Astrocyte of the hippocampus (primary cell): Measurements from ENCODE around the gene DPYSL5.
"Not testable (repeated sequence)": the region's sequence is repeated elsewhere in the genome, so short reads cannot be mapped to it uniquely, and the experiment has no call there.

Source experiments
- DNase-seq: peaks from one replicate; pipeline ENCODE4 v3.0.0; 2011; ENCODE audit warnings: low read depth, low spot score

The DPYSL5 gene

DNA sequence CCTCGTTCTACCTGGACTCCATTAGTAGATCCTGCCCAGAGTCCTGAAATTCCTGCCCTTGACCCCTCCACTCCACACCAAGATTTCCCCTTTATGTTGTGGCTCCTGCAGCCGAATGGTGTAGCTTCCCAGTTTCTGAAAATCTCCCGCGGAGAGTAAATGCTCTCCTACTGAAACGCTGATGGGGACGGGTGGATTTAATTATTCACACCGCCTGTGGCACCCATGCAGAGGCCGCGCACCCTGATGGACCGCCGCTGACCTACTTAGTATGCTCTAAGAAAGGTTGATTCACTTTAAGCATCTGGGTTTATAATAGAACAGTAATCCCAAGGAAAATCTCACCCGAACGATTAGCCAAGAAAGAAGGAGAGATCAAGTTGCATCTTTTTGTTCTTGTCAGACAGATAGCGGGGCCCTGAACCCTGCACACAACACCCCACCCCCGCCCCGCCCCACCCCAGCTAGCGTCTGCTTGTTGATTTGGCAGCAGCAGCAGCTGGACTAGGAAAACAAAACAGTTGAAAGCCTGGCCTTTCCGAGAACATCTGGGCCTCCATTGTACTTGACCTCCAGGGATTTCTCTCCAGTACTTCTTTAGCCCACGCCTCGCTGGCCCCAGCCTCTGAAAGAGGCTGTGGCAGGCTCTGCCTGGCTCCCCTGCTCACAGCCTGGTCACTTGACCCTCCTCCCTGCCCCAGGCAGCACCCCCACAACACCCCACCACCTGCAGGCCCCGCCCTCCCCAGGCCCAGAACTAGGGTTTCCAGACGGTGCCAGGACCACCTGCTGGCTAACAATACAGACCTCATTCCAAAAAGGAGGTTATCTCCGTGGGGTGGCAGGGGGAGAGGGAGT lies 53.6 kb downstream of the DPYSL5 start:
- DNase-seq = no peak

DNA sequence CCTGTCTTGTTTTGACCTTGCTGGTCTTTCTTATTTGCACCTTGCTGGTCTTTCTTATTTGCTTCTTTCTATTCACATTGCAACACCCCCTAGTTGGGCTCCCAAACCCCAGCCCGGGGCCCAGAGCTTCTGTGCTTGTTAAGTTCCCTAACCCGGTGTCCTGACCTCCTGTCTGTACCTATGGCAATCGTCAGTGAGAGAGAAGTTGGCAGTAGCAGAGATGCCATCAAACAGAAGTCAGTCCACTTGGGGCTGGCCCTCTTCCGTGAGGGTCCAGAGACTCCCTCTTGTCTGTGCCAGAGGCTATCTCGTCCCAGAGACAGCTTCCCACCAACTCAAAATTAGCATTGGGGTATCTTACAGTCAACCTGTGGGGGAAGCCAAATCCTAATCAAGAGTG lies 55.7 kb downstream of the DPYSL5 start:
- DNase-seq = no peak

DNA sequence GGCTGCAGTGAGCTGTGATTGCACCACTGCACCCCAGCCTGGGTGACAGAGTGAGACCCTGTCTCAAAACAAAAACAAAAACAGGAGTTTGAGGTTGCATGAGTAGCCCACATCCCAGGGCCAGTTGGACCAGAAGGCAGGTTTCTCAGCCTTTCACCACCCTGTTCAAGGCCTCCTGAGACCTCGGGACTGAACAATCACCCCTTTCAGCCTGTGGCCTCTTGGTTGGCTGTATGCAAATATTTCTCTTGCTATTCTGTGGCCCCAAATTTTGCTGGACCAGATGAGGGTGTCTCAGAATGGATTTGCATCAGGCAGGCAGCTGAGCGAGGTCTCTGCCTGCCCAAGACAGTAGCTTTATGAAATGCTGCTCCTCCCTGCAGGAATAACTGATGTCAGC lies 56.9 kb downstream of the DPYSL5 start:
- DNase-seq = no peak

DNA sequence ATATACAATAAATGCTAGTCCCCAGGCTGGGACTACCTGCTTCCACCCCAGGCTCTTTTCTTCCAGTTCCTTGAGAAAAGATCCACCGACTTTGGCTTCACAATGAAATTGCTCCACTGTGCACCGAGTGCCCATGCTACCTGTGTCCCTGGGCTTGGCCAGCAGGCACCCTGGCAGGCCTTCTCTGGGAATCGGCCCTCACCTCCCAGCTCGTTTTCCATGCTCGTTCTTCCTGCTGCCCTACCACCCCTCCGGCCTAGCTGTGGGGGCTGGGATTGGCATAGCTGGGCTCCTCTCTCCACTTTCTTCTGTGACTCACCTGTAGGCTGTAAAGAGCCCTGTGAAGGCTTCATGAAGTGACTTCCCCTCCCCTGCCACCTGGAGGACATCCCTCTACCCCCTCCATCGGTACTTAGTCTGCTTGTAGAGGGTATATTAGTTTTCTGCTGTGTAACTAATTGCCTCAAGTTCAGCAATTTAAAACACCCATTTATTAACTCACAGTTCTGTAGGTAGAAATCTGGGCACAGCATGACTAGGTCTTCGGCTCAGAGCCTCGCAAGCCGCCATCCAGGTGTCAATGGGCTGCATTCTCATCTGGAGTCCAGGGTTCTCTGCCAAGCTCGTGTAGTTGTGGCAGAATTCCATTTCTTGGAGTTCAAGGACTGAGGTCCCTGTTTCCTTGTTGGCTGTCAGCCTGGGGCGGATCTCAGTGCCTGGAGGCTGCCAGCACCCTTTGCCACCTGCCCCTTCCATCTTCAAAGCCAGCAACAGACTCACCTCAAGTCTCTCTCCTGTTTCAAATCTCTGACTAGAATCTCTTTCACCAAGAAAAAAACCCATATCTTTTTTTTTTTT lies 57.6 kb downstream of the DPYSL5 start:
- no peak for DNase-seq

DNA sequence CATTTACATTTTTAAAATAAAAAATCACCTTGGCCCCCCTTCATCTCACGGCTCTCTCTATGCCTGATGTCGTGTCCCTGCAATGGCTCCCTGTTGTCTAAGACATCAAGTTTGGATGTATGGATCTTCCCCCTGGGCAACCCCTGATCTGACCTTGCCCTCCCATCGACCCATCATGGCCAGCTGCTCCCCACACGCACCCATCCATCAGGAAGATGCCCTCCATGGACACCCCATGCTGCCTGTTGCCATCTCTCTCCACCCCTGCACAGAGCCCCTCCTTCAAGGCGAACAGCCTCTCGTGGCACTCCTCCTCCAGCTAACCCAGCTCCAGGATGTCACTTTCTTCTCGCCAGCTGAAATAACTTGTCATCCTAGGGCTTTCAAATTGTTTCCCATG lies 59.5 kb downstream of the DPYSL5 start:
- DNase-seq = no peak

DNA sequence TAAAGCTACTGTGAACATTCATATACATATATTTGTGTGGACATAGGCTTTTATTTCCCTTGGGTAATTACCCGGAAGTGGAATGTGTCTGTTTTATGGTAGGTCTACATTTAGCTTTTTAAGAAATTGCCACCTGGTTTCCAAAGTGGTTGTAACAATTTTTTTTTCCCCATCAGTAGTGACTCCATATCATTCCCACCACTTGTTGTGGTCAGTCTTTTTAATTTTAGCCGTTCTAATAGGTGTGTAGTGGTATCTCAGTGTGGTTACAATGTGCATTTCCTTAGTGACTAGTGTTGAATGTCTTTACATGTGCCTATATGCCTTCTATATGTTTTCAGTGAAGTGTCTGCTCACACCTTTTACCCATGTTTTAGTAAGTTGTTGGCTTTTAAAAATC lies 62.2 kb downstream of the DPYSL5 start:
- no peak for DNase-seq

DNA sequence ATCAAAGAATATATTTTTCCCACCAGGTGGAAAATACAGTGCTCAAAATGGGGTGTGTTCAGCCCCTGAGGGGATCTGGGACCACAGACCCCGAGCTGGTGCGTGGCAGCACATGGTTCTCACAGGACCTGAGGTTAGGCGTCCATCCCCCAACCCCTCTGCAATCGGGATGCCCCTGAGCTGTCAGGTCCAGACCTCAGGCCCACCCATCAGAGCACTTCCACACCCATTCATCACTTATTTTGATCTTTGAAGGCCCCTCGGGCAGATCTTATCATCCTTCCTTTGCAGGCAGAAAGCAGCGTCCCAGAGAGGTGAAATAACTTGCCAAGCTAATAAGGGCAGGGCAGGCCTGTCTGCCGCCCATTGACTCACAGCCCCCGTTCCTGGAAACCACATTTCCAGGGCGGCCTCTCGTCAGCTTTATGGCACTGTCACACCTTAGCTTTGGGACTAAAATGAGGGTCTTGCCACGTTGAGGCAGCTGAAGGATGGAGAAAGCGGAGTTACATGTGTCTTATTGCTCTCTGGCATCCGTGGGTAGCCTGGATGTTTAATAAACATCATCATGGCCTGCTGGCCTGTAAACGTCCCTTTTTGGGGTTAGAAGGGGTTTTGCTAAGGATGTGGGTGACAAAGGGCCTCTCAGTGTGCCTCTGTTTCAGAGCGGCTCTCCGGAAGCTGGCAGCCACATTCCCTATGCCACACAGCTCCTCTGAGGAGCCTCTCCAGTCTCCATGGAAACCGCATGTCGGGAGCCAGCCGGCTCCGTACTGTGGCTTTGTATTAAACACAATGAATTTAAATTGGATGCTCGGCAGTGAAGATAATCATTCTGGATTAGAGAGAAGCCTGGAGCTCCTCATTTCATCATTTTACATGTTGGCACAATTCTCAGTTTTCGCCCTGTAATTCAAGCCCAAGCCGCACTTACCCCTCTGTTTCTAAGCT lies 64.3 kb downstream of the DPYSL5 start:
- peak; percentile 74 for DNase-seq

DNA sequence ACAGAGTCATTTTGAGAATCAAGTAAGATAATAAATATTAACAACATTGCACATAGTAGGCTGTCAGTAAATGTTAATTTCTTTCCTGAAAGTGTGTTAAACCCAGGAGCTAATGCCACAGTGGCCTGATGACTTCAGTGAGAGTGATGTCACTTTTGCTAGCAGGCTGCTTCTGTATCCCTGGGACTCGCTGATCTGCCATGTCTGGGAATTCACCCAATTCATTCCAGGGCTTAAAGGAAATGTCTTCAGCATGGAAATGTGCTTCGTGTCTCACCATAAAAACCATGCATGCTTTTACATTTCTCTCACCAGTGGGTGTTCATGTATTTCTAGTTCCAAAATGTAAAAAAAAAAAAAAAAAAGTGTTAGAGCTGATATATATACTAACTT lies 65.7 kb downstream of the DPYSL5 start:
- DNase-seq = peak; percentile 84

DNA sequence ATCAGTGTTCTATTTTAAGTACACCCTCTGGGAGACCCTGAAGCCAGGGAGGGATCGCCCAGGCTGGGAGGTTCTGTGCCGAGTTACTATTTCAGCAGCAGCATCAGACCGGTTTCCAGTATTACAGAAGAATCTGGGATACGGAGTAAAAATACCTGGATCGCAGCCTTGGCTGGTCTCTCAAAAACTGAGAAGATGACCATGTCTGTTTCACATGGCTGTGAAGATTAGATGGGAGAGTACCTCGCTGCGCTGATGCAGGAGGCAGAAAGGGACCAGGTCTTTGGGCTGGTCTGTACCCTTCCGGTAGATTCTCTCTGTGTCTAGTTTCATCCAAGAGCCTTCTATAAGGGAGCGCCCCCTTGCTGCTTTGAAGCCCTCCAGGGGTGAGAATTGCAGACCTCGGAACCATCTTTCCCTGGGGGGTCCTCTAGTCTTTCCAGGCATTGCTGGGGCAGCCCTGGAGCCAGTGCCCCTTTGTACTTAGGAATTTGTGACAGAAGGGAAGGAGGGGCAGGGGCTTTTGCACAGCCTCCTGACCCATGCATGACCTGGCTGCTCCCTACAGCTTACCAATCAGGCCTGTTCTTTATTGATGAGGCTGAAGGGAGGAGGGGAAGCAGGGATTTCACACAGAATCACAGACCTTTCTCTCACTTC lies 66.2 kb downstream of the DPYSL5 start:
- DNase-seq = no peak

DNA sequence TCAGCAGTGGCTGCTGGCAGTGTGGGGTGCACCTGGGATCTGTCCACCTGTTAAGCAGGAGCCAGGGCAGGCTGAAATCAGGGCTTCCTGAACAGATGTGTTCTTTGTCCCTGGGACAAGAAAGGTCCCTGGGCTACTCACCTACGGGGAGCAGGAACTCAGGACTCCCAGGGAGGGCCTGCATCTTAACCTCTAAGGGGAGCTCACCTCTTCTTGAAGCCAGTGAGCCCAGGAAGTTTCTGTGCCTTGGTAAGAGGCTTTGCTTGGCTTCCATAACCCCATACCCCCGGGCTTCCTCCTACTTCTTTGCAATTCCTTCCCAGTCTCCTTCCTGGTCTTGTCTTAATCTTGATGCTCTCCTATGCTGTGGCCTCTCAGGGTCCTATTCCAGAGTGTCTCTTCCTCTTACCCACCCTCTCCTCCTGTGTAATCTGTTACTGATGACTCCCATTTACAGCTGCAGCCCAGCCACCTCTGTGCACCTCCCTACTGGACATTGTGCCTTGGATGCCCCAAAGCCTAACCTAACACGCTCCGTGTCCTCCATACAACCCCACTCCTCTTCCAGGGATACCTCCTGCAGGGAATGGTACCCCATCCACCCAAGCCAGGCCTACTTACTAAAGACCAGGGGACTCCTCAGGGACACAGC lies 66.9 kb downstream of the DPYSL5 start:
- DNase-seq = no peak

DNA sequence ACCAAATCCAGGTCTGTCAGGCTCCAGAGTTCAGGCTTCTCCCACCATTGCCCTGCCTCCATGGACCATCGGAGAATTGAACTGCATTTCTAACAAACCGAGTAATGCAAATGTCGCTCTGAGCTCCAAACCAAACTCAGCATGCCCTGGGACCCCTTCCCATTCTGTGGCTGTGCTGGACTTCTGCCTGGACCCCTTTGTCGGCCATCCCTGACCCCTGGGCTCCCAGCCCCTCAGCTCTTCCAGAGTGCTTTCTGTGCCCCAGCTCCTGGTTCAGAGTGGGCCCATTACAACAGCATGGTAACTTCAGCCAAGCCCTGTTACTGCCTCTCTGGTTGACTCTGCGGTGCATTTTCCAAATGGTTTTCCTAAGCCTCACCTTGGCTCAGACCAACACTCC lies 67.4 kb downstream of the DPYSL5 start:
- no peak for DNase-seq

DNA sequence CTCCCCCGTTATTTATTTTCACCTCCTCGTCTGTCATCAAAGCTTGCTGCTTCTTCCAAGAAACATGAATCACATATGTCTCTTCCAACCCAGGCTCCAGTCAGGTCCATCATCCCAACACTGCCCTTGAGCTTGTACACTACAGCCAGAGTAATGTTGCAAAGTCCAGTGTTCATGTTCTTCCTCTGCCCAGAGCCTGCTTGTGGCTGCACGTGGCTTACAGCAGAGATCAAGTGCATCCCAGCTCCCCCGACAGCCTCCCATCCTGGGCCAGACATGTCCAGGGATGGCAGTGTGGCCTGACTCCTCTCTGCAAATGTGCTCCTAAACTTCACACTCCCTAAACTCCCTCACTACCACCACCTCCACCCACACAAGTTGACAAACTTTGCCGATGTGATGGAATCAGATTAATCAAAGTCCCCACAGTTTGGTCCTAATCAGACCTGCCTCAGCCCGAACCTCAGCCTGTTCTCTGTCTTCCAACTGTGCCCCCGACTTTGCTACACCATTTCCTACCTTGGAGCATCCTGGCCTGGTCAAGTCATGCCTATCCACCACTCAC lies 68.3 kb downstream of the DPYSL5 start:
- DNase-seq = no peak

DNA sequence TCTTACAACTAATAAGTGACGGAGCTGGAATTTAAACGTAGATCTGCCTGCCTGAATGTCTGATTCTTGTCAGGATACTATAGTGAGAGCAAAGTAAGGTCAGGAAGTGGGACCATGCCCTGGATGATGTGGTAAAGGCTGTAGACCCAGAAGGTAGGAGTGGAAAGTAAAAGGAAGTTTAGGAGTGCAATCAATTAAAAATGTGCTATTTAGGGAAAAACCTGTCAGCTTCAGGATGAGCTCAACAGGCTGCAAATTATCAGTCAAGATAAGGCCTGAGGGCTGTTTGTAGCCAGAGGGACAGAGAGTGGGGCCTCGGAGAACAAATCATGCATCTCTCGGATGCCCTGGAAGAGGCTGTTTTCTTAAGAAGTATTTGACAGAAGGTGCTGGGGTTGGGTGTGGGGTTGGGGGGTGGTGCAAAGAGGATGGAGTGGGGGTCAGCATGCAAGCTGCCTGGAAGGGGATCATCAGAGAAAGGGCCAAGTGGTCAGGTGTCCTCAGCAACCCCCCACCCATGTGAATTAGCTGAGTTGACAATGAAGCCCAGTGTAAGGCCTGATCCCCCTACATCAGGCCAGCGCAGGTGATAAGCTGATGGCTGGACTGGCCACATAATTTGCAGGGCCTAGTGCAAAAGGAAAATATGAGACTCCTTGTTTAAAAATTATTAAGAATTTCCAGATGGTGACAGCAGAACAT lies 69.4 kb downstream of the DPYSL5 start:
- no peak for DNase-seq

DNA sequence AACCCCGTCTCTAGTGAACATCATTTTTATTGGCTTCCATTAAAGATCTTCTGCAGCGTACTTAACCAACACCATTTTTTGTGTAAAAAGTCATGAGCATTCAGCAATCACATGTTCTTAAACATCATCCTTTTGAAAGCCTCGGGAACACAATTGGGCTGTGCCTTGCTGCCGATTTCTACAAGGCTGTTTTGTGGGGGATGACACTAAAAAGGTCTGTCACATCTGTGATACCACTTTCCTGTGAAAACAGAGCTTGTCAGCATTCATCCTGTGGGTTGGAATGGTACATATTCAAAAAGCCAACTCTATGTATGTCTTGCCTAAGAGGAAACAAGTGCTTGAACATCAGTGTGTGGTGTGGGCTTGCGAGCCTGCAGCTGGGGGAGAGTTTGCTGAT lies 73.4 kb downstream of the DPYSL5 start:
- no peak for DNase-seq

DNA sequence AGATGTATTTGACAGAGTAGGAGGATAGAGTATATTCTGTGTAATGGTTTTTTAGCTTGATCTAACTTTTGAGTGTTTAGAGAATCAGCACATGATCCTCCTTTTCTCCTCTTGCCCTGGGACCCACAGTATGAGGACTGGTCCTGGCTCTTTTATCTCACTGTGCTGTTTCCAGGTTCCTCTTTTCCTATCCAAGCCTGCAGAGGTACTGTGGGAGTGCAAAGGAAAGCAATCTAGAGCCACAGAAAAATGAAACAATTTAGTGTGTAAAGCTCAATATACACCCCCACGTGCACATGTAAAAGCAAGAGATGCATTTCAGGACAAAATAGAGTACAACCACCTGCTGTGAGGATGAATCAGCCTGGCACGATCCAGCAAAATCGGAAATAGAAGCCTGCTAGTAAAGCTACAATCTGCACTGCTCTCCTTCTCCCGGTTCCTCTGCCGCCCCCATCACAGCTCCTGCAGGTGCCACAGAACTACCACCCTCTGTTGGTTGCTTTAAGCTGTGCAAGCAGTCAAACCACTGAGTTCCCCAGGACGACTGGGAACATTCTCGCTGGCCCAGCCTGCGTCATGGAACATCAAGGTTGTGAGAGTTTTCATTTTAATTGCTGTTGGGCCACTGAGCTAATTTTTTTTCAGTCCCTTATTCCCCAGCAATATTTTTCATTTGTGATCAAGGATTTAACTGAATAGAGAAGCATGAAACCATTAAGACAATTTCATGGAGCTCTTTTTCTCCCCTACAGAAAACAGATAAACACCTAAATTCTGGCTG lies 74.7 kb downstream of the DPYSL5 start:
- DNase-seq = peak; percentile 78

DNA sequence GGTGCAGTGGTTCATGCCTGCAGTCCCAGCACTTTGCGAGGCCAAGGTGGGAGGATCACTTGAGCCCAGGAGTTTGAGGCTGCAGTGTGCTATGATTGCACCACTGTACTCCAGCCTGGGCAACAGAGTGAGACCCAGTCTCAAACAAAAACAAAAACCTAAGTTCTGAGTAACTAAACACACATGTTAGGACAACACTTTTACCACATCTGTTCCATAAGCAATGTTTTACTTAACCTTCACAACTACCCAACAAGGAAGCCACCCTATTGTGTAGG lies 75.2 kb downstream of the DPYSL5 start:
- not testable (repeated sequence) for DNase-seq

DNA sequence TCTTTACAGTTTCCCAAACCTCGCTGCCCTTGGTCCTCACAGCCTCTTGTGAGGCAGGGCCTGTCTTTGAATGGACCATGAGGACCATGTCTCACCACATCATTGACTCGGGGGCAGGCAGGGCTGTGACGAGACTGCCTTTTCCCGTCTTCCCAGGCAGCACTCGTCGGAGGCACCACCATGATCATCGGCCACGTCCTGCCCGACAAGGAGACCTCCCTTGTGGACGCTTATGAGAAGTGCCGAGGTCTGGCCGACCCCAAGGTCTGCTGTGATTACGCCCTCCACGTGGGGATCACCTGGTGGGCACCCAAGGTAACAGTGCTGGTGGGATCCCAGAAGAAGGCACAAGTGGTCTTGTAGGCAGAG lies 76.8 kb downstream of the DPYSL5 start:
- DNase-seq = no peak

DNA sequence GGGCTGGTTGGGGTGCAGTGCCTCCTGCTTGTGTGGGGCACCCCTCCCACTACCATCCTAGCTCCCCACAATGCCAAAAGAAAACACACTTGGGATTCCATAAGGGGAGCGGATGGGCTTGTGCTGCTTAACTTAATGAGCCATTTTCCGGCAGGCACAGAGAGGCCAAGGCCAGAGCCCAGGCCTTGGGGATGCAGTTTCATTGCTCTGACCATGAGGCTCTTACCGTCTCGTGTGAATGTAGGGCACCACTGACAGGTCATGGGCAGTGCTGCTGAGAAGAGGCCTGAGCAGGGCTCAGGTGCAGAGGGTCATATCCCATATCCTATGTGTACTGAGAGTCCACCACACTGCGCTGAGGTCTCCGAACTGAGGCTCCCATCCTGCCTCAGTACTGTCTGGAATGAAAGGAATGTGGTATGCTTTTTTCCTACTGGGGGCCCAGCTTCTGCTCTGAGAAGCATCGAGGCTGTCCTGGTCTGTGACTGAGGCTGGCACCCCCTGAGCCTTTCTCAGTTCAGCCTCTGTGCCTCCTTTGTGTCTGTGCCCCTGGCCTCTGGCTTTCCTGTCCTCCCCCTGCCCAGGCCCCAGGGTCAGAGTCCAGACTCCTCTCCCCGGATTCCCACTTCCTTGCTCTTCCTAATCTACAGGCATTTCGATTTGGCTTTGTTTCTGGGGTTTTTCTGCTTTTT lies 77.3 kb downstream of the DPYSL5 start:
- peak; percentile 66 for DNase-seq

DNA sequence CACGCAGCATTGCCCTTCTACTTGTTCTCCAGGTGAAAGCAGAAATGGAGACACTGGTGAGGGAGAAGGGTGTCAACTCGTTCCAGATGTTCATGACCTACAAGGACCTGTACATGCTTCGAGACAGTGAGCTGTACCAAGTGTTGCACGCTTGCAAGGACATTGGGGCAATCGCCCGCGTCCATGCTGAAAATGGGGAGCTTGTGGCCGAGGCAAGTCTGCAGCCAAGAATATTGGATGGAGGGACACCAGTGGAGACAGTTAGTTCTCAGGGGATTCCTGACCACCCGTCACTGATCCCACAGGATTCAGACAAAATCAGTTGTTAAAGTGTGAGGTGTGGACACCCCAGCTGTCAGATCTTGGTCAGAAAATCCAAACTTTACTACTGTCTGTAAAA lies 79.3 kb downstream of the DPYSL5 start:
- no peak for DNase-seq
